ENCODE results near the gene ZGPAT. TPM values are rescaled to one million over a fixed set of nuclear protein-coding genes. Genes with fewer than 3 reads are reported as not detected.
A peak's percentile ranks its signal among the peaks of the same experiment; 100 is the strongest.

Gene ZGPAT
- total and polyA plus RNA-seq, 9 of the 15 experiments (the other 6 are each of a cell fraction or from before 2014, with no cell fraction given) = 0.14 to 26.6 (median 7.4) TPM

DNA sequence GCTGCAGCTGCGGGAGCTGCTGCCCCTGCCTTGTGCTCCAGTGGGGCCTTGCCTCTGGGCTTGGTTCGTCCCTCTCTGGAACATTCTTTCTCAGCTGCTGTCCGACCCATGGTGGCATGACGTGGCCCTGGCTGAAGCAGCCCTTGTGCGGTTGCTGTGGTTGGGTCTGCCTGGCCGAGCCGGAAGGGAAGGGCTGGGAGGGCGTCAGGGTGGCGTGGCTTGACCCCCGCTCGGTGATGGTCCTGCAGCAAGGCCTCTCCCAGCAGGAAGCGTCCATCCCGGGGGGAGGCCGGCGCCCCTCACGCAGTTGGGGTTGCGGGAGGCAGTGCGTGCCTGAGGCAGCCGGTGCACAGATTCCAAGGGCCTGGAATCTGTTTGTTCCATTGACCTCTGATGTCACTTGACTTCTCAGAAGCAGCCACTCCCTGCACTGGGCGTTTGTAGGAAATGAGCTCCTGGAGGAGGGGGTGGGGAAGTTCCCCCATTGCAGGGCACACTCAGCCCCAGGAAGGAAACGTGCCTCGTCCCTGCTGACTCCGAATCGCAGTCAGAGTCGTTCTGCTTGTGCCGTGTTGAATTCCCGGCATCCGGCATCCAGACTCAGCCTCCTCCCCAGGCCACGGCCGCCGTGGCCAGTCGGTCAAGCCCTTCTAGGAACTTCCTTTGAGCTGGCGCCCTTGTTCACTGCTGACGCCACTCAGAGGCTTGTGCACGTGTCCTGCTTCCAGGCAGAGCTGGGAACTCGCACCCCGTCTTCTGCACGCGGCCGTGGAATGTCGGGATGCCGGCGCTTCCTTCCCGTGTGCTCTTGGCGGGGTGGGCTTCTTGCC is 21.1 kb upstream of the ZGPAT start (continued):
- 0 out of 2 replicates have a peak, but pooled peaks have one; percentile 14 for TF ChIP-seq L3MBTL2 (IDR thresholded peaks at IDR 0.05)
- no peak for TF ChIP-seq FIP1L1 (IDR thresholded peaks at IDR 0.05; ENCODE audit: low read depth, low read length, poor library complexity, severe bottlenecking)
- peak; percentile 23; the same call in 1 of the 2 replicates for TF ChIP-seq KLF1 (tag; IDR thresholded peaks at IDR 0.05)
- no peak for TF ChIP-seq ZNF785 (CRISPR knock-in tag; IDR thresholded peaks at IDR 0.05)
- no peak for TF ChIP-seq MAFF (IDR thresholded peaks at IDR 0.05; ENCODE audit: low read length)
- no peak for TF ChIP-seq MED1 (CRISPR knock-in tag; IDR thresholded peaks at IDR 0.05; ENCODE audit: borderline replicate concordance)
- TF ChIP-seq ZC3H11A (IDR thresholded peaks at IDR 0.05; ENCODE audit: low read depth, low read length) = no peak
- TF ChIP-seq CC2D1A (IDR thresholded peaks at IDR 0.05) = no peak
- TF ChIP-seq TRIM24 (IDR thresholded peaks at IDR 0.05) = no peak
- no peak for TF ChIP-seq KDM5B (IDR thresholded peaks at IDR 0.05; ENCODE audit: insufficient replicate concordance, low read depth, low read length)
- TF ChIP-seq, protein P1, sequence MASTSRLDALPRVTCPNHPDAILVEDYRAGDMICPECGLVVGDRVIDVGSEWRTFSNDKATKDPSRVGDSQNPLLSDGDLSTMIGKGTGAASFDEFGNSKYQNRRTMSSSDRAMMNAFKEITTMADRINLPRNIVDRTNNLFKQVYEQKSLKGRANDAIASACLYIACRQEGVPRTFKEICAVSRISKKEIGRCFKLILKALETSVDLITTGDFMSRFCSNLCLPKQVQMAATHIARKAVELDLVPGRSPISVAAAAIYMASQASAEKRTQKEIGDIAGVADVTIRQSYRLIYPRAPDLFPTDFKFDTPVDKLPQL (IDR thresholded peaks at IDR 0.05; ENCODE audit: extremely low read depth, insufficient read length) = no peak
- TF ChIP-seq, protein P2, sequence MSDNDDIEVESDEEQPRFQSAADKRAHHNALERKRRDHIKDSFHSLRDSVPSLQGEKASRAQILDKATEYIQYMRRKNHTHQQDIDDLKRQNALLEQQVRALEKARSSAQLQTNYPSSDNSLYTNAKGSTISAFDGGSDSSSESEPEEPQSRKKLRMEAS (CRISPR knock-in tag; IDR thresholded peaks at IDR 0.05) = peak; percentile 61
- TF ChIP-seq ZNF551 (CRISPR knock-in tag; IDR thresholded peaks at IDR 0.05) = no peak
- TF ChIP-seq, protein P3, sequence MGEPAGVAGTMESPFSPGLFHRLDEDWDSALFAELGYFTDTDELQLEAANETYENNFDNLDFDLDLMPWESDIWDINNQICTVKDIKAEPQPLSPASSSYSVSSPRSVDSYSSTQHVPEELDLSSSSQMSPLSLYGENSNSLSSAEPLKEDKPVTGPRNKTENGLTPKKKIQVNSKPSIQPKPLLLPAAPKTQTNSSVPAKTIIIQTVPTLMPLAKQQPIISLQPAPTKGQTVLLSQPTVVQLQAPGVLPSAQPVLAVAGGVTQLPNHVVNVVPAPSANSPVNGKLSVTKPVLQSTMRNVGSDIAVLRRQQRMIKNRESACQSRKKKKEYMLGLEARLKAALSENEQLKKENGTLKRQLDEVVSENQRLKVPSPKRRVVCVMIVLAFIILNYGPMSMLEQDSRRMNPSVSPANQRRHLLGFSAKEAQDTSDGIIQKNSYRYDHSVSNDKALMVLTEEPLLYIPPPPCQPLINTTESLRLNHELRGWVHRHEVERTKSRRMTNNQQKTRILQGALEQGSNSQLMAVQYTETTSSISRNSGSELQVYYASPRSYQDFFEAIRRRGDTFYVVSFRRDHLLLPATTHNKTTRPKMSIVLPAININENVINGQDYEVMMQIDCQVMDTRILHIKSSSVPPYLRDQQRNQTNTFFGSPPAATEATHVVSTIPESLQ (CRISPR knock-in tag; IDR thresholded peaks at IDR 0.05) = no peak
- TF ChIP-seq BDP1 (IDR thresholded peaks at IDR 0.05; ENCODE audit: insufficient read depth, insufficient read length) = no peak
- TF ChIP-seq, protein P4, sequence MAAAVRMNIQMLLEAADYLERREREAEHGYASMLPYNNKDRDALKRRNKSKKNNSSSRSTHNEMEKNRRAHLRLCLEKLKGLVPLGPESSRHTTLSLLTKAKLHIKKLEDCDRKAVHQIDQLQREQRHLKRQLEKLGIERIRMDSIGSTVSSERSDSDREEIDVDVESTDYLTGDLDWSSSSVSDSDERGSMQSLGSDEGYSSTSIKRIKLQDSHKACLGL (CRISPR knock-in tag; IDR thresholded peaks at IDR 0.05; ENCODE audit: borderline replicate concordance, poor library complexity, severe bottlenecking) = no peak
- TF ChIP-seq HDAC6 (IDR thresholded peaks at IDR 0.05; ENCODE audit: low read depth, low read length) = no peak
- TF ChIP-seq, protein P5, sequence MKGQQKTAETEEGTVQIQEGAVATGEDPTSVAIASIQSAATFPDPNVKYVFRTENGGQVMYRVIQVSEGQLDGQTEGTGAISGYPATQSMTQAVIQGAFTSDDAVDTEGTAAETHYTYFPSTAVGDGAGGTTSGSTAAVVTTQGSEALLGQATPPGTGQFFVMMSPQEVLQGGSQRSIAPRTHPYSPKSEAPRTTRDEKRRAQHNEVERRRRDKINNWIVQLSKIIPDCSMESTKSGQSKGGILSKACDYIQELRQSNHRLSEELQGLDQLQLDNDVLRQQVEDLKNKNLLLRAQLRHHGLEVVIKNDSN (CRISPR knock-in tag; IDR thresholded peaks at IDR 0.05) = peak; percentile 22; the same call in 1 of the 2 replicates
- TF ChIP-seq SRF (CRISPR knock-in tag; IDR thresholded peaks at IDR 0.05) = no peak
- no peak for TF ChIP-seq ZNF408 (CRISPR knock-in tag; IDR thresholded peaks at IDR 0.05; ENCODE audit: low read depth)
- TF ChIP-seq, protein P6, sequence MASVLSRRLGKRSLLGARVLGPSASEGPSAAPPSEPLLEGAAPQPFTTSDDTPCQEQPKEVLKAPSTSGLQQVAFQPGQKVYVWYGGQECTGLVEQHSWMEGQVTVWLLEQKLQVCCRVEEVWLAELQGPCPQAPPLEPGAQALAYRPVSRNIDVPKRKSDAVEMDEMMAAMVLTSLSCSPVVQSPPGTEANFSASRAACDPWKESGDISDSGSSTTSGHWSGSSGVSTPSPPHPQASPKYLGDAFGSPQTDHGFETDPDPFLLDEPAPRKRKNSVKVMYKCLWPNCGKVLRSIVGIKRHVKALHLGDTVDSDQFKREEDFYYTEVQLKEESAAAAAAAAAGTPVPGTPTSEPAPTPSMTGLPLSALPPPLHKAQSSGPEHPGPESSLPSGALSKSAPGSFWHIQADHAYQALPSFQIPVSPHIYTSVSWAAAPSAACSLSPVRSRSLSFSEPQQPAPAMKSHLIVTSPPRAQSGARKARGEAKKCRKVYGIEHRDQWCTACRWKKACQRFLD (CRISPR knock-in tag; IDR thresholded peaks at IDR 0.05) = no peak
- TF ChIP-seq HNRNPUL1 (IDR thresholded peaks at IDR 0.05; ENCODE audit: low read length) = no peak
- no peak for TF ChIP-seq NFE2L1 (tag; IDR thresholded peaks at IDR 0.05; ENCODE audit: borderline replicate concordance, low read depth)
